Pulmonary artery endothelial cell (primary cell): ENCODE measurements around the gene MAP3K4. TPM values are rescaled to one million over a fixed set of nuclear protein-coding genes. Genes with fewer than 3 reads are reported as not detected.
"Not testable (repeated sequence)": the region's sequence is repeated elsewhere in the genome, so short reads cannot be mapped to it uniquely, and the experiment has no call there.

Experiments used
- DNase-seq: peaks from one replicate; pipeline ENCODE4 v3.0.0-alpha.2; 2011; ENCODE audit warnings: low read depth, low spot score
- total RNA-seq: library from RNA; depleted of rRNA; stranded (reverse); fragments of >200 nt; gene quantifications from 2 replicates; pipeline ENCODE4 v1.2.3, GENCODE V29; 2014

The MAP3K4 gene
- total RNA-seq, 1 donor from 2014 or later: 18.2 TPM

- no peak for DNase-seq
These were observed 24.2 kb upstream of the MAP3K4 start for GRCh38 chr6:160967351-160967750.

- DNase-seq: no peak
These were observed 23.7 kb upstream of the MAP3K4 start for GRCh38 chr6:160967833-160968232.

- DNase-seq: no peak
These were observed 20.4 kb upstream of the MAP3K4 start for GRCh38 chr6:160971171-160971570.

- DNase-seq: no peak
These were observed 19.5 kb upstream of the MAP3K4 start for GRCh38 chr6:160972111-160972510.

- not testable (repeated sequence) for DNase-seq
These were observed 19.0 kb upstream of the MAP3K4 start for GRCh38 chr6:160972594-160972993.

GRCh38 chr6:160973311-160974250 lies 18.0 kb upstream of the MAP3K4 start:
- DNase-seq: no peak

GRCh38 chr6:160974304-160974771 lies 17.2 kb upstream of the MAP3K4 start:
- DNase-seq: no peak

- no peak for DNase-seq
These were observed 16.4 kb upstream of the MAP3K4 start for GRCh38 chr6:160975162-160975561.

- DNase-seq: not testable (repeated sequence)
These were observed 15.6 kb upstream of the MAP3K4 start for GRCh38 chr6:160975961-160976360.

GRCh38 chr6:160978141-160978901 lies 13.2 kb upstream of the MAP3K4 start:
- DNase-seq: no peak

- no peak for DNase-seq
These were observed 12.4 kb upstream of the MAP3K4 start for GRCh38 chr6:160979061-160979708.

GRCh38 chr6:160983377-160983948 lies 8.1 kb upstream of the MAP3K4 start:
- DNase-seq: not testable (repeated sequence)

- DNase-seq: no peak
These were observed 4.7 kb upstream of the MAP3K4 start for GRCh38 chr6:160986851-160987250.

GRCh38 chr6:160987265-160987664 lies 4.3 kb upstream of the MAP3K4 start:
- DNase-seq: no peak

- DNase-seq: no peak
These were observed 643 bp upstream of the MAP3K4 start for GRCh38 chr6:160990847-160991405.

GRCh38 chr6:160992061-160992979 lies 751 bp downstream of the MAP3K4 start:
- no peak for DNase-seq

GRCh38 chr6:160992980-160993314 lies 1.4 kb downstream of the MAP3K4 start:
- DNase-seq: no peak

GRCh38 chr6:160995271-160995670 lies 3.7 kb downstream of the MAP3K4 start:
- no peak for DNase-seq

- no peak for DNase-seq
These were observed 4.6 kb downstream of the MAP3K4 start for GRCh38 chr6:160996131-160996601.

GRCh38 chr6:160998217-160998616 lies 6.6 kb downstream of the MAP3K4 start:
- no peak for DNase-seq
